Bone marrow (tissue), 2 donors: ENCODE results near the gene HSD3B7.

Experiments
- DNase-seq, 2 donors: peaks; one replicate each; lab custom pipeline; 2025; lab: John Stamatoyannopoulos, UW

HSD3B7 gene

GRCh38 chr16:31023627-31024226 is 38.7 kb downstream of the HSD3B7 start:
- no peak for DNase-seq

- DNase-seq, result no peak
Measured at GRCh38 chr16:31025339-31025738, 40.3 kb downstream of the HSD3B7 start.

- DNase-seq, result no peak
Measured at GRCh38 chr16:31029272-31029671, 44.3 kb downstream of the HSD3B7 start.

- DNase-seq, result no peak
Measured at GRCh38 chr16:31031276-31031675, 46.3 kb downstream of the HSD3B7 start.

GRCh38 chr16:31032736-31033708 is 48.0 kb downstream of the HSD3B7 start, which contains the start of gene STX4:
Gene STX4, plus strand, starts transcription at chr16:31033558. Its CDS starts 248 bp downstream, at chr16:31033806.
- peak; percentile 97 to 99 for DNase-seq

- DNase-seq, result peak; percentile 67 to 70
Measured at GRCh38 chr16:31033709-31034492, 48.9 kb downstream of the HSD3B7 start.

GRCh38 chr16:31036691-31037090 is 51.7 kb downstream of the HSD3B7 start:
- no peak for DNase-seq
